Fibroblast of the aortic adventitia (primary cell): ENCODE measurements around the gene TTLL7. TPM values are rescaled to one million over a fixed set of nuclear protein-coding genes. Genes with fewer than 3 reads are reported as not detected.

Experiments used
- DNase-seq: peaks from one replicate; pipeline ENCODE4 v3.0.0-alpha.2; 2010; ENCODE audit warnings: low read depth
- H3K4me3 ChIP-seq: 2 replicates; pipeline ENCODE4 v1.5.1; 2011; ENCODE audit warnings: low read depth, mild to moderate bottlenecking, control low read depth, low read length, moderate library complexity
- CTCF ChIP-seq: IDR thresholded peaks from 2 replicates; pipeline ENCODE4 v1.5.1; 2011; ENCODE audit warnings: mild to moderate bottlenecking, low read length, control low read depth, inconsistent platforms; ENCODE audit not compliant: insufficient read depth
- total RNA-seq: library from RNA; depleted of rRNA; stranded (reverse); fragments of >200 nt; gene quantifications from 2 replicates; pipeline ENCODE4 v1.2.3, GENCODE V29; 2012; ENCODE audit warnings: low replicate concordance

The TTLL7 gene
- total RNA-seq, 1 donor, result 20.9 TPM

DNA sequence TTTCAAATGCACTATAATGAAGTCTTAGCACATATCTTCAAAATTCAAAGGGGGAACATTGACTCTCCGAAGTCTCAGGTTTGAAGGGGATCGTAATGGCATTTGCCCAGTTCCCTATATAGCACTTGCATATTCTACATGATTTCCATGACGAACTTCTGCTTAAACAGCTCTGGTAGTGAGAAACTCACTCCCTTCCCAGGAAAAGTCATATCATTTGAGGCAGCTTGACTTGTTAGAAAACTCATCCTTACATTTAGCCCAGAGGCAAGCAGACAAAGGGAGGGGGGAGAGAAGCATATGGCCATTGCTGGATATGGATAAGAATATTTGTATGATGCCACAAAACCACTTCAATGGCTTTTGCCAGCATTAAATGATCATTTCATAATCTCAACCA, 27.0 kb upstream of the TTLL7 start:
- H3K4me3 ChIP-seq, result no peak overlapping the region
- DNase-seq, result no peak
- TF ChIP-seq CTCF, result no peak

DNA sequence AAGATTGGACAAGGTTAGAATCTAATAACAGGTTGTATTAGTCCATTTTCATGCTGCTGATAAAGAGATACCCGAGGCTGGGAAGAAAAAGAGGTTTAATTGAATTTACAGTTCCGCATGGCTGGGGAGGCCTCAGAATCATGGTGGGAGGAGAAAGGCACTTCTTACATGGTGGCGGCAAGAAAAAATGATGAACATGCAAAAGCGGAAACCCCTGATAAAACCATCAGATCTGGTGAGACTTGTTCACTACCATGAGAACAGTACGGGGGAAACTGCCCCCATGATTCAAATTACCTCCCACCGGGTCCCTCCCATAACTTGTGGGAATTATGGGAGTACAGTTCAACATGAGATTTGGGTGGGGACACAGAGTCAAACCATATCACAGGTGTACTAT, 22.9 kb upstream of the TTLL7 start:
- no peak for TF ChIP-seq CTCF
- no peak for DNase-seq
- no peak overlapping the region for H3K4me3 ChIP-seq

- no peak overlapping the region for H3K4me3 ChIP-seq
- no peak for TF ChIP-seq CTCF
- no peak for DNase-seq
Measured at GRCh38 chr1:84020151-84020550, 21.2 kb upstream of the TTLL7 start.

GRCh38 chr1:84019217-84019616, 20.3 kb upstream of the TTLL7 start:
- no peak for DNase-seq
- no peak overlapping the region for H3K4me3 ChIP-seq
- TF ChIP-seq CTCF, result no peak

DNA sequence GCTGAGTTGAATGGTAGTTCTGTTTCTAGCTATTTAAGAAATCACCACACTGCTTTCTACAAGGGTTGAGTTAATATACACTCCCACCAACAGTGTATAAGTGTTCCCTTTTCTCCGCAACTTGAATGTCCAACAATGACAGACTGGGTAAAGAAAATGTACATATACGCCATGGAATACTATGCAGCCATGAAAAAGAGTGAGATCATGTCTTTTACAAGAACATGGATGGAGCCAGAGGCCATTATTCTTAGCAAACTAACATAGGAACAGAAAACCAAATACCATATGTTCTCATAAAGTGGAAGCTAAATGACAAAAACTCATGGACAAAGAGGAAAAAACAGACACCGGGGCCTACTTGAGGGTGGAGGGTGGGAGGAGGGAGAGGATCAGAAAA, 14.8 kb upstream of the TTLL7 start:
- DNase-seq, result no peak
- TF ChIP-seq CTCF, result no peak
- no peak overlapping the region for H3K4me3 ChIP-seq

GRCh38 chr1:84012018-84012417, 13.1 kb upstream of the TTLL7 start:
- no peak for DNase-seq
- TF ChIP-seq CTCF, result no peak
- H3K4me3 ChIP-seq, result no peak overlapping the region

- no peak for TF ChIP-seq CTCF
- no peak overlapping the region for H3K4me3 ChIP-seq
- DNase-seq, result no peak
Measured at GRCh38 chr1:84010136-84010535, 11.2 kb upstream of the TTLL7 start.
